LNCAP (cell line): ENCODE data around the gene MAMLD1.

Source experiments
- CTCF ChIP-seq: fragments of 450-650 bp; IDR thresholded peaks from 2 replicates; pipeline ENCODE4 v1.5.1; 2017; ENCODE audit warnings: mild to moderate bottlenecking

Gene MAMLD1

DNA sequence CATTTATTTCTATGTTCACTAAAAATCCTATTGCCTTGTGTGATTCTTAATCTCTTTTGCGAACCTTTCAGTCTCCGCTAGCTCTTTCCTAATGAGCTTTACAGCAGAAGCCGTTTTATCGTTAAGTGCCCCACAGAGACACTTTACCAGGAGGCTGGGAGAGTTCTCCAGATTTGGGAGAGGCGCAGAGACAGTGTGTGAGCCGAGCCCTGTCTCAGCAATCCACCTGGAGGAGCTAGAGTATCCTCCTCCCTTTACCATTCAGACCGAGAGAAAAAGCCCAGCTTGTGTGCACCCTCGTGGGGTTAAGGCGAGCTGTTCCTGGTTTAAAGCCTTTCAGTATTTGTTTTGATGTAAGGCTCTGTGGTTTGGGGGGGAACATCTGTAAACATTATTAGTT lies 150.4 kb downstream of the MAMLD1 start:
- no peak for TF ChIP-seq CTCF

- TF ChIP-seq CTCF: no peak
Observed at GRCh38 chrX:150514462-150514861, 151.3 kb downstream of the MAMLD1 start.

DNA sequence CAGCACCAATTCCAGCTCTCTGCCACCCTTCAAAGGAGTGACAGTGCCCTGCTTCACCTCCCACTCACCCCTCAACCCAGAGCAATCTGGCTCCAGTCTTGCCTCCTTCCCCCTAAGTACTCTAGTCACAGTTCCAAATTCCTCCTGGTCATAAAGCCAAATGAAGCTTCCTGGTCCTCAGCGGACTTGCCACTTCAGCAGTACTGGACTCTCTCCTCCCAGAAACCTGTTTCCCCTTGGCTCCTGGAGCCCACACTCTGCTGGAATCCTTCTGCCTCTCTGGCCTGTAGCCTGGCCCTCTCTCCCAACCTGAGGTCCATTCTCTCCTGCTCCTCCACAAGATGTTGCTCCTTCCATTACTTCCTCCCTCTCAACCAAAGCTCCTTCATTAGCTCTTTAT lies 152.7 kb downstream of the MAMLD1 start:
- TF ChIP-seq CTCF: no peak

GRCh38 chrX:150517303-150517910 lies 154.3 kb downstream of the MAMLD1 start:
- TF ChIP-seq CTCF: no peak

DNA sequence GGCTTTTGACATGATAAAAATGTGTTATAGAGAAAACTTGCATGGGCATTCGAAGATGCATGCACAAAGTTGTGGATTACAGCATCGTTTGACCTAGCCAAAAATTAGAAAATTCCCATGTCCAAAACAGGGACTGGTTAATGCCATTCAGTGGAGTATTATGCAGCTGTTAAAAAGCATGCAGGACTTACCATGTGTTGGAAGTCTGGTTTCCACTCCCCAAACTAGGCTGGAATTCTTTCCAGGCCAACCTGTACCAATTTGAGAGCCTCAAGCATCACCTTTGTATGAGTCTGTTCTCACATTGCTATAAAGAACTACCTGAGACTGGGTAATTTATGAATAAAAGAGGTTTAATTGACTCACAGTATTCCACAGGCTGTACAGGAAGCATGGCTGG lies 159.4 kb downstream of the MAMLD1 start:
- no peak for TF ChIP-seq CTCF

DNA sequence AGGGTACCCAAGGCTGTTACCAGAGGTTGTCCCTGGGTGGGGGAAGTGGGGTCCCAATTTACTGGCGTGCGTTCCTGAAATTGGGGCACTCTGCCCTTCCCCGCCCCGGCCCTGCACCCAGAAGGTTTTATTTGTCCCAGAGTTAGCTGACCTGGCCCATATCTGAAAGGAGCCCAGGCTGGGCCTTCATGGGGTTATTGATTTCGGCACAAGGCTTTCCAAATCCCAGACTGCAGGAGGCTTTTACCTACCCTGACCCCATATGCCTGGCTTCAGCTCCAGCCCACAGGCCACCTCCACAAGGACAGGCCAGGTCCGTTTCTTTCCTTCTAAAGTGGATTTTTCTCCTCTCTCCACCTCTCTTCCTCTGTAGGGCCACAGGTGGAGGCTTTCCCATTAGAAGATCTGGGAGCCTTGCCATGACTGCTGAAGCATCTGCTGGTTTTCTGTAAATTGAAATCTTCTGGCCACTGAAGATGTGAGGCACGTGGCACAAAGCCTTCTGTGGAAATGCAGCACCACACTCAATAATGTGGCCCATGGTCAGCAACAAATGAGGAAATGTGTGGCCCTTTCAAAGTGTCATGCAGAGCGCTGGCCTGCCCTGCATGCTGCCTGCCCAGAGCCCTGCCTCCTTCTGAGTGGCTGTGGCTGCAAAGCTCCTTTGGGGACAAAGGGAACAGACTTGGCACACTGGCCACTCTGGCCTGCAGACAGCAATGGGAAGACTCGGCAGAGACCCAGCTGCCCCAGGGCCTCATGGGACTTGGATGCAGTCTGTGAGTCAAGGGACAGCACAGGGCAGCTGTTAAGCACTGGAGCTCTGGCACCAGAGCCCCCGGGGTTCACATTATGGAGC lies 162.2 kb downstream of the MAMLD1 start:
- no peak for TF ChIP-seq CTCF

GRCh38 chrX:150526692-150527091 lies 163.6 kb downstream of the MAMLD1 start:
- no peak for TF ChIP-seq CTCF
